ENCODE measurements around the gene XIRP2. TPM values are rescaled to one million over a fixed set of nuclear protein-coding genes. Genes with fewer than 3 reads are reported as not detected.
A peak's percentile ranks its signal among the peaks of the same experiment; 100 is the strongest.

XIRP2 gene
- total RNA-seq, 1 experiment from 2014 or later, result not detected

DNA sequence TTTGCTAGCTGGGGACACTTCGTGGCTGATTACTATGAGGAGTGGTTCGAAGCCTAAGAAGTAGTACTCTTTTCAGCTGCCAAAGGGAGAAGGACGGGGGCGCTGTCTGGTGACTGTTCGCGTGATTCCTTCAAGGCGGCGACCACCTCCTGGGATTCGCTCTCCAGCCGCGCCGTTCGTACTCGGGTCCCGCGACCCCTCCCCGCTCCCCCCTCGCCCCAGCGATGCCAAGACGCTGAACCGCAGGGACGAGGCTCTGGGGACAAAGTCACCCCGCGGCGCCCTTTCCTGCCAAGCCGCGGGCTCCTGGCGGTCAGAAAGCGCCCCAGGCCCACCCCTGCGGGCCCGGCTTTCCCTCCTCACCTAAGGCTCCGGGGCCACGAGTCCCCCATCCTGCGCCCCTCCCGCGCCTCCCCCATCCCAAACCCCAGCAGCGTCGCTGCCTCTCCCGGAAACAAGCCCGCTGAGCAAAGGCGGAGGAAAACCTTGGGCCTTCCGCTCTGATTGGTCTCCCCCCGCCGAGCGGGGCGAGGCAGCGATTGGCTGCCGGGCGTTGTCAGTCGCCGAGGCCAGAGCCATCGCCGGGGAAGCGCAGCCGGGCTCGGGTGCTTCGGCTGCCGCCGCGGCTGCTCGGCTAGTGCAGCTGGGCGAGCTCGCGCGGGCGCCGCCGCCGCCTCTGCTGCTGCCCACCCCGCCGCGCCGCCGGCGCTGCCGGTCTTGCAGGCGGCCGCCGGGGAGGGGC lies 404.3 kb downstream of the XIRP2 start, which contains the start of gene B3GALT1:
Gene B3GALT1 (plus strand): TSS at position 572 of the 742 bp plus-strand sequence.
- CTCF ChIA-PET, result no interaction called here
- Histone ChIP-seq H3K27me3 (ENCODE audit: insufficient read depth, low read length) (peaks cover 6% of the 10 kb centered on the region; the same call in 1 of the 2 replicates), H3K4me2 (ENCODE audit: low read length) (peak within 1 kb of the TSS; percentile 85), H3K36me3 (ENCODE audit: control insufficient read depth in 1 of 2, insufficient read depth in 2 of 2, low read length in 2 of 2) (no peaks in the 10 kb centered on the region), H3K4me3 (replicated peaks in 1 of 2; ENCODE audit: low read depth in 1 of 2, low read length in 2 of 2) (peak within 1 kb of the TSS; percentile 47 to 59), H3K27ac (ENCODE audit: low read depth, low read length) (no peak within 1 kb of the TSS), H2AFZ (ENCODE audit: low read depth, low read length, poor library complexity, severe bottlenecking) (peak within 1 kb of the TSS; percentile 77), H3K9ac (ENCODE audit: low read length) (peak within 1 kb of the TSS; percentile 25; the same call in 1 of the 2 replicates), H4K20me1 (ENCODE audit: insufficient read depth) (no peaks in the 10 kb centered on the region), H3K79me2 (ENCODE audit: insufficient read depth, low read length) (no peaks in the 10 kb centered on the region), H3K9me3 (ENCODE audit: control insufficient read depth in 1 of 2, insufficient read depth in 1 of 2, low read depth in 1 of 2, low read length in 2 of 2) (no peaks in the 10 kb centered on the region), H3K4me1 (ENCODE audit: control insufficient read depth in 1 of 2, insufficient read depth in 2 of 2, low read length in 2 of 2) (peaks cover 0 to 12% of the 10 kb centered on the region in 2 experiments; a peak in 1 of 4 replicates), H3K9me2 (ENCODE audit: insufficient read depth) (no peaks in the 10 kb centered on the region)
- no peak for TF ChIP-seq EZH2 (IDR thresholded peaks at IDR 0.05)
- TF ChIP-seq POLR2AphosphoS5 (IDR thresholded peaks at IDR 0.05; ENCODE audit: low read depth, low read length), result peak; percentile 61
- 0 out of 2 replicates have a peak, but pooled peaks have one; percentile 22 for TF ChIP-seq ELF1 (IDR thresholded peaks at IDR 0.05; ENCODE audit: borderline replicate concordance, low read depth)
- peak; percentile 47; the same call in 1 of the 2 replicates for TF ChIP-seq SP1 (IDR thresholded peaks at IDR 0.05; ENCODE audit: low read depth)
- no peak for TF ChIP-seq FOSL1 (IDR thresholded peaks at IDR 0.05; ENCODE audit: low read depth)
- TF ChIP-seq TCF7L2 (IDR thresholded peaks at IDR 0.05; ENCODE audit: borderline replicate concordance, extremely low read depth, insufficient read depth, insufficient read length), result no peak
- no peak for TF ChIP-seq CBX3 (IDR thresholded peaks at IDR 0.05; ENCODE audit: low read depth)
- no peak for TF ChIP-seq SIN3A (IDR thresholded peaks at IDR 0.05; ENCODE audit: low read depth)
- TF ChIP-seq, protein P1, sequence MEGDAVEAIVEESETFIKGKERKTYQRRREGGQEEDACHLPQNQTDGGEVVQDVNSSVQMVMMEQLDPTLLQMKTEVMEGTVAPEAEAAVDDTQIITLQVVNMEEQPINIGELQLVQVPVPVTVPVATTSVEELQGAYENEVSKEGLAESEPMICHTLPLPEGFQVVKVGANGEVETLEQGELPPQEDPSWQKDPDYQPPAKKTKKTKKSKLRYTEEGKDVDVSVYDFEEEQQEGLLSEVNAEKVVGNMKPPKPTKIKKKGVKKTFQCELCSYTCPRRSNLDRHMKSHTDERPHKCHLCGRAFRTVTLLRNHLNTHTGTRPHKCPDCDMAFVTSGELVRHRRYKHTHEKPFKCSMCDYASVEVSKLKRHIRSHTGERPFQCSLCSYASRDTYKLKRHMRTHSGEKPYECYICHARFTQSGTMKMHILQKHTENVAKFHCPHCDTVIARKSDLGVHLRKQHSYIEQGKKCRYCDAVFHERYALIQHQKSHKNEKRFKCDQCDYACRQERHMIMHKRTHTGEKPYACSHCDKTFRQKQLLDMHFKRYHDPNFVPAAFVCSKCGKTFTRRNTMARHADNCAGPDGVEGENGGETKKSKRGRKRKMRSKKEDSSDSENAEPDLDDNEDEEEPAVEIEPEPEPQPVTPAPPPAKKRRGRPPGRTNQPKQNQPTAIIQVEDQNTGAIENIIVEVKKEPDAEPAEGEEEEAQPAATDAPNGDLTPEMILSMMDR (IDR thresholded peaks at IDR 0.05 in 2 of 3, conservative IDR thresholded peaks at IDR 0.05 in 1 of 3; ENCODE audit: borderline replicate concordance in 1 of 3, insufficient read depth in 1 of 3, low read depth in 2 of 3, low read length in 2 of 3), result peak in 2 of 3 experiments; percentile 8 to 39; a peak in 2 of 6 replicates
- TF ChIP-seq, protein P2, sequence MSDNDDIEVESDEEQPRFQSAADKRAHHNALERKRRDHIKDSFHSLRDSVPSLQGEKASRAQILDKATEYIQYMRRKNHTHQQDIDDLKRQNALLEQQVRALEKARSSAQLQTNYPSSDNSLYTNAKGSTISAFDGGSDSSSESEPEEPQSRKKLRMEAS (IDR thresholded peaks at IDR 0.05), result peak; percentile 23; the same call in 1 of the 2 replicates
- peak; percentile 52 for DNase-seq (ENCODE audit: low read depth, low spot score)
- ATAC-seq, result peak; percentile 97
- RAD21 ChIA-PET (ENCODE audit: low non-redundant PET in 1 of 2, low total read pairs in 2 of 2, uncharacterized antibody in 2 of 2, unreplicated experiment in 2 of 2), result no interaction called here
- BruUV-seq (replicated peaks), result no TSS peak
- intact Hi-C loops (cut with micrococcal nuclease), result no loop called here
- POLR2A ChIA-PET, result no interaction called here
